Subcutaneous abdominal adipose tissue (tissue), 5 donors: Measurements from ENCODE around the gene TICAM2.

Experiments used
- H3K27ac ChIP-seq: one replicate; pipeline ENCODE4 v1.7.0; 2013; ENCODE audit warnings: low read depth, mild to moderate bottlenecking, inconsistent platforms, low read length, moderate library complexity
- H3K27me3 ChIP-seq, 5 donors: one replicate each; pipeline ENCODE4 v1.7.0; 2013; ENCODE audit warnings: low read length in 5 of 5, inconsistent platforms in 1 of 5; ENCODE audit not compliant: control insufficient read depth in 5 of 5, insufficient read depth in 4 of 5
- H3K36me3 ChIP-seq, 5 donors: one replicate each; pipeline ENCODE4 v1.7.0; 2013; ENCODE audit warnings: low read length in 5 of 5; ENCODE audit not compliant: control insufficient read depth in 5 of 5, insufficient read depth in 5 of 5
- H3K4me1 ChIP-seq, 5 donors: one replicate each; pipeline ENCODE4 v1.7.0; 2013; ENCODE audit warnings: low read length in 5 of 5, mild to moderate bottlenecking in 3 of 5, moderate library complexity in 1 of 5; ENCODE audit not compliant: control insufficient read depth in 5 of 5, insufficient read depth in 5 of 5
- H3K4me3 ChIP-seq, 5 donors: one replicate each; pipeline ENCODE4 v1.7.0; 2013; ENCODE audit warnings: low read length in 5 of 5, low read depth in 1 of 5
- H3K9ac ChIP-seq, 5 donors: one replicate each; pipeline ENCODE4 v1.7.0; 2013; ENCODE audit warnings: low read length in 5 of 5, mild to moderate bottlenecking in 4 of 5, moderate library complexity in 3 of 5
- H3K9me3 ChIP-seq, 5 donors: one replicate each; pipeline ENCODE4 v1.7.0; 2013; ENCODE audit warnings: low read length in 5 of 5; ENCODE audit not compliant: control insufficient read depth in 5 of 5
- donor health status: healthy.
- donor health status: healthy.
- donor health status: healthy.
- donor health status: healthy.
- donor health status: healthy.

TICAM2 gene

DNA sequence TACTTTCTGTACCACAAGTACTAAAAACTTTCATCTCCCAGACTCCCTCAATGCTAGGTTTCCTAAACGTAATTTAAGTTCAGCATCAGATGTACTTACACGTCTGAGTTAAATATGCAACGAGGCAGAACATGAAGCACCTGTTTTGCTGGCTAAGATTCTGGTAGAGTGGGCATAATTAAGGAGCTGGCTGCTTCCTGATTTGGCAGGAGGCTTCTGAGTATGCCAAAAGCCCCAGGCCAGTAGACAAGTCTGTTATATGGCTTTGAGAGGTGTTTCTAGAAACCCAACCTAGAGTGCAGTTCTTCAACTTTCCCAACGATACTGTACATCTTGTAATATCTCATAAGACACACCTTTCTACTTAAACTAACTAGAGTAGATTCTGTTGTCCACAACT, 13.6 kb downstream of the TICAM2 start:
- Histone ChIP-seq H3K27ac (no peak overlapping the region), H3K4me1 (peaks cover 0 to 6% (median 0%) of the 10 kb centered on the region in 5 donors), H3K9me3 (no peaks in the 10 kb centered on the region), H3K36me3 (no peaks in the 10 kb centered on the region), H3K9ac (no peak overlapping the region), H3K4me3 (no peak overlapping the region), H3K27me3 (no peaks in the 10 kb centered on the region)

DNA sequence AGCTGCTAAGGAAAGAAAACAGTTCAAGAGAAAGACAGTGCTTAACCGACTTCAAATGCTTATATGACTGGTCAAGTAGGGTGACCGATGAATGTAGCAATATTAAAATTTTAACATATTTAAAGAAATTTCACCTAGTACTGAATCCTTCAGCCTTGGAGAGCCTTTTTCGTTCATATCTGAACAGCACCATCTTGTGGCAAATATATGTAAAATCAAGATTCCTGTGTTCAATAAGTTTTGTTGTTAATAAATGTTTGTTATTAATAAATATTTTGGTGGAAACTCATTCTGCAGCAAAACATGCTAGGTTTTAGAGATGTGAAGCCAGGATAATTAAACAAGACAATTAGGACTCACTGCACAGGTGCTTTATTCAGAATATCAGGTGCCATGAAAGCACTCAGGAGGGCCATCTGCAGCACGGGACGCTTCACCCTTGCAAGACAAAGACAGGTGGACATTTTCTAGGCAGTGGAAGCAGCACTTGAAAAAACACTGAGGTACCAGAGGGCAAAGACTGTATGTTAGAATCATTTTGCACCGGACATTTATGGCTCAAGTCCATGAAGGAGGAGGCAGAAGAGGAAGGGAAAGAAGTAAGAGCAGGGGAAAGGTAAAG, 15.6 kb downstream of the TICAM2 start:
- Histone ChIP-seq H3K36me3 (no peaks in the 10 kb centered on the region), H3K27me3 (no peaks in the 10 kb centered on the region), H3K4me3 (no peak overlapping the region), H3K27ac (no peak overlapping the region), H3K4me1 (peaks cover 0 to 6% (median 0%) of the 10 kb centered on the region in 5 donors), H3K9me3 (no peaks in the 10 kb centered on the region), H3K9ac (no peak overlapping the region)

DNA sequence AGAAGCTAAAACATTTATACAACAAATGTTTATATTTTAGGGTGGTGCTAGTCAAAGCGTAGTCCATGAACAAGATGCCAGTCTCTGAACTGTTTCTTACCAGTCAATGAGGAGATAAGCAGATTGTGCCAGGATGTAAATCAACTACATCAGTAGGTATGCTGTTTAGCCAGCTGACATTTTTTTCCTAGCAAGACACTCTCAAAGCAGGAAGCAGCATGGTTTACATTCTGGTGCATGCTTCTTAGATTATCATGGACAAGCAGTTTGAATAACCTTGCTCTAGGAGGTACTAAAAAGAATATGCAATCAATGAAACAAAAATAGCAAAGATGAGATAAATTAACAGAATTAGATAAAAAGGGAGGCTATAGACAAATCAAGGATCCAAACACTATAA, 17.0 kb downstream of the TICAM2 start:
- no peaks in the 10 kb centered on the region for H3K27me3 ChIP-seq

DNA sequence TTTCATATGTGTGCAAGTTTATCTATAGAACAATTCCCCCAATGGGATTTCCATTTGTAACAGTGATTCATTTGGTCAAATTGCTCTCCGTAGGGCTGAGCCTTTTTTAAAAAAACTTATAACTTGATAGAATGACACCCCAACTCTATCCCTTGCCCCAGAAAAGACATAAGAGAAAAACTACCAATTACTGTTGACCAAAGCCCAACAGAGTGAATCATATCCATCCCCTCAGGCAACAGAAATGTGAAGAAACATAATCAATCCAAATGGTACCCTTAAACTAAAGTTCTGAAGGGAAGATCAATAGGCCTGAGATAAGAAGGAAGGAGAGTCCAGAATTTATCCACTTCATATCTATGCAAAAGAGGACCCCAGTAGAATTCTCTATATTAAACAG, 17.8 kb downstream of the TICAM2 start:
- Histone ChIP-seq H3K27me3 (no peaks in the 10 kb centered on the region), H3K9ac (no peak overlapping the region), H3K9me3 (no peaks in the 10 kb centered on the region), H3K4me3 (no peak overlapping the region), H3K36me3 (peaks cover 0 to 7% (median 6%) of the 10 kb centered on the region in 5 donors), H3K4me1 (peaks cover 0 to 11% (median 0%) of the 10 kb centered on the region in 5 donors), H3K27ac (no peak overlapping the region)

More for the DNA sequence above, 17.0 kb downstream of the TICAM2 start:
- Histone ChIP-seq H3K27ac (no peak overlapping the region), H3K9ac (no peak overlapping the region), H3K4me1 (peaks cover 0 to 6% (median 0%) of the 10 kb centered on the region in 5 donors), H3K4me3 (no peak overlapping the region), H3K36me3 (peaks cover 0 to 7% (median 6%) of the 10 kb centered on the region in 5 donors), H3K9me3 (no peaks in the 10 kb centered on the region)

DNA sequence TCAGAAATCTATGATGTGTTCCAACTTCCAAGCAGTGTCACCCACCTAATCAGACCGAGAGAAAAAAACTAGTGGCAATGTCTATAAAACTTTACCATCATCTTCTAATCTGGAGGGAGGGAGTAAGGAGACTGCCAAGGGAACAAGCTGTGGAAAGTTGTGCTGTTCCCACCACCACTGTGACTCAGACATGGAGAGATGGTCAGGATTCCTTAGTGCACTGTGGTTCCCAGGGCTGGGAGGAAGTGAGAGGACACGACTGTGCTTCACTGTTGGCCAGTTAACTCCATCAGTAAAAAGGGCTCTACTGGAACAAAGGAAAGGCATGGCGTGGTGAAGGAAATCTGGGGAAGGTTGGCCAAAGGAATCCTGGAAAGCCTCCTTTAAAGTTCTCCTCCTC, 18.8 kb downstream of the TICAM2 start:
- Histone ChIP-seq H3K27me3 (no peaks in the 10 kb centered on the region), H3K9ac (no peak overlapping the region), H3K36me3 (peaks cover 0 to 7% (median 6%) of the 10 kb centered on the region in 5 donors), H3K4me3 (no peak overlapping the region), H3K9me3 (no peaks in the 10 kb centered on the region), H3K27ac (no peak overlapping the region), H3K4me1 (peaks cover 0 to 11% (median 0%) of the 10 kb centered on the region in 5 donors)

DNA sequence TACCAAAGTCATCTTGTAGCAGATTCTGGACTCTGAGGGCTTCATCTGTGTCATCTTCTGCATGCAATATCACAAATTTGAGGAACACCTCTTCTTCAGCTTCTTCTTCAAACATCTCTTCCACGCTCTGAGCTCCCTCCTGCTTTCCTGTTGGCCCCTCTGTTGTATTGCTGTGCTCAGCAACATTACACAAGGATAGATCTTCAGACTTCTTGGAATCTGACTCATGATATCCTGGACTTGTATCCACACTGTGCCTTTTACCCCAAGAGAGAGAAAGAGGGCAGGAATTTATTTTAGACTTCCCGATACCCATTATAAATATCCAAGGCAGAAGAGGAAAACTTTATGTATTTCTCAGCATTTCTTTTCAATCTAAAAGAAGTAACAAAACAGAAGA, 21.3 kb downstream of the TICAM2 start:
- no peaks in the 10 kb centered on the region for H3K9me3 ChIP-seq
- no peaks in the 10 kb centered on the region for H3K27me3 ChIP-seq
- no peak overlapping the region for H3K9ac ChIP-seq
- H3K36me3 ChIP-seq = peaks cover 0 to 7% (median 6%) of the 10 kb centered on the region in 5 donors
- no peak overlapping the region for H3K27ac ChIP-seq
- H3K4me3 ChIP-seq = no peak overlapping the region
- H3K4me1 ChIP-seq = peaks cover 0 to 5% (median 0%) of the 10 kb centered on the region in 5 donors

DNA sequence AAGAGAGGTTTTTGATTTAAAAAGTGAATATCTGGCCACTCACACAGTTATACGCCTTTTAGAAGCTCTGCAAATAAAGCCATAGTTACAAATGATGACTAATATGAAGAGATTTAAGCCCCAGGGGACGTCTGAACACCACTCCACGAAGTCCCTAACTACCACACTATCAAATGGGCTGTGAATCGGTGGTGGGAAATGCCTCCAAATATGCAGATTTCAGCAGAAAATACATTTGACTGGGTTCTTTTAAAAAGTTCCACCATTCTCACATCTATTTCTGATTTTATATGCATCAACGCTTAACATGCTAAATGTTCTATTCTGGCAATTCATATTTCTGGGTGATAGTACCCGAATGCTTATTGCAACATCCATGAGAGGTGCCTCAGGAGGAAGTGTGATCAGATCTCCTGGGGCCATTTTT, 22.5 kb downstream of the TICAM2 start:
- Histone ChIP-seq H3K27ac (no peak overlapping the region), H3K36me3 (peaks cover 0 to 10% (median 6%) of the 10 kb centered on the region in 5 donors), H3K4me3 (no peak overlapping the region), H3K9ac (no peak overlapping the region), H3K27me3 (no peaks in the 10 kb centered on the region), H3K9me3 (no peaks in the 10 kb centered on the region), H3K4me1 (peaks cover 0 to 5% (median 0%) of the 10 kb centered on the region in 5 donors)

DNA sequence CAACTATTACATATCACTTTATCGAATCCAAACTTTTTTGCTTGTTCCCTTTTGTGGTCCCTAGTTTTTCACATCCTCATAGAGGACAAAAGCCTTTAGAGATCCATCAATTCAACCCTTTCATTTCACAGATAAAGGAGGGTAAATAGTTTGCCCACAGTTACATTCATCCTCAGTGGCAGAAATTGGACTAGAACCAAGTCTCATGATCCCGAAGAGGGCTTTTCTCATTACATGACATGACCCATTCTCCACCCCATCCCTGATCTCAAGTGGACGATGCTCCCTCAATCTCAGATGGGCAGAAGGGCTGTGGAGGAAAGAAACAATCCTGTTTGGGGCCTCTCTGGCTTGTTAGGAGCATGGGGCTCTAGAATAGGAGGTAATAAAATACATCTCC, 23.1 kb downstream of the TICAM2 start:
- Histone ChIP-seq H3K27me3 (no peaks in the 10 kb centered on the region), H3K4me3 (no peak overlapping the region), H3K27ac (no peak overlapping the region), H3K4me1 (peaks cover 0 to 5% (median 0%) of the 10 kb centered on the region in 5 donors), H3K9ac (no peak overlapping the region), H3K36me3 (peaks cover 0 to 10% (median 6%) of the 10 kb centered on the region in 5 donors), H3K9me3 (no peaks in the 10 kb centered on the region)

DNA sequence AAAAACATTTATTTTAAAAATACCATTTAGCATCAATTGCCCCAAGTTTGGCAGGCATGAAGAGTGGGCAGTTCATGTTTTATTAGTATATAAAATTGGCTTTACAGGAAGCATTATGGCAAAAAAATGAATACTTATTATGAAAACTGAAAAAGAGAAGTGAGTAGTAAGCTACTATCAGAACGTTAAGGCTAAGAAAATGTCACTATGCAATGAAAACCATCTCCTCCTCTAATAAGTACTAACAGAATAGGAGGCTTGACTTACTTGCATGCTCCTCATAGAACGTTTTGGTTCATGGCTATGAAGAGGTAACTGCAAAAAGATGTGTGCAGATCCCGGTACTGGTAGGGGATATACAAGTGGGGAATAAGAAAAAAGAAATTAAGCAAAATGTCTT, 23.6 kb downstream of the TICAM2 start:
- Histone ChIP-seq H3K27ac (no peak overlapping the region), H3K36me3 (peaks cover 0 to 10% (median 6%) of the 10 kb centered on the region in 5 donors), H3K4me1 (peaks cover 0 to 5% (median 0%) of the 10 kb centered on the region in 5 donors), H3K4me3 (no peak overlapping the region), H3K9ac (no peak overlapping the region), H3K27me3 (no peaks in the 10 kb centered on the region), H3K9me3 (no peaks in the 10 kb centered on the region)

DNA sequence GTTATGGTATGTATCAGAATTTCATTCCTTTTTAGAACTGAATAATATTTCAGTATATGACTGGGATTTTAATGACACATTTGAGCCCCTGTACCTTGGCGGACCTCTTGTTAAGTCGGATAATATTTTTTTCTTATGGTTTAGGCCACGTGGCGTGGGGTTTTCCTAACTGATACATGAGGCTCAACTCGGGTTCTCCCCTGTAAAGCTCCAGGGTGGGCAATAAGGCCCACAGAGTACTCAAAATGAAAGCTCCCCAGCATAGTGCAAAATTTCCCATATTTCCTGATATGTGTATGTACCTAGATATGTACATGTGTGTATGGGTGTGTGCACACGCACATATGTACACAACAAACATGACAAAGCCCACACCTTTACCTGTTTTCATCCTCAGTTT, 24.5 kb downstream of the TICAM2 start:
- Histone ChIP-seq H3K4me3 (no peak overlapping the region), H3K9me3 (no peaks in the 10 kb centered on the region), H3K36me3 (peaks cover 0 to 10% (median 6%) of the 10 kb centered on the region in 5 donors), H3K4me1 (peaks cover 0 to 5% (median 0%) of the 10 kb centered on the region in 5 donors), H3K27me3 (no peaks in the 10 kb centered on the region), H3K27ac (no peak overlapping the region), H3K9ac (no peak overlapping the region)
